HEK293 (cell line): ENCODE results near the gene CSGALNACT2.

Source experiments
- CTCF ChIP-seq: fragments of 450-650 bp; formaldehyde crosslinking; IDR thresholded peaks from 2 replicates; pipeline ENCODE4 v1.5.1; 2016; ENCODE audit warnings: missing biosample characterization, missing genetic modification characterization
- KLF17 ChIP-seq: fragments of 450-650 bp; formaldehyde crosslinking; IDR thresholded peaks from 2 replicates; pipeline ENCODE4 v1.5.1; 2016; ENCODE audit warnings: missing biosample characterization, missing genetic modification characterization
- SETDB1 ChIP-seq: IDR thresholded peaks from one replicate; pipeline ENCODE4 v1.6.1; 2017; ENCODE audit warnings: mild to moderate bottlenecking, low read length, moderate library complexity, mixed read lengths; ENCODE audit not compliant: insufficient read length

DNA sequence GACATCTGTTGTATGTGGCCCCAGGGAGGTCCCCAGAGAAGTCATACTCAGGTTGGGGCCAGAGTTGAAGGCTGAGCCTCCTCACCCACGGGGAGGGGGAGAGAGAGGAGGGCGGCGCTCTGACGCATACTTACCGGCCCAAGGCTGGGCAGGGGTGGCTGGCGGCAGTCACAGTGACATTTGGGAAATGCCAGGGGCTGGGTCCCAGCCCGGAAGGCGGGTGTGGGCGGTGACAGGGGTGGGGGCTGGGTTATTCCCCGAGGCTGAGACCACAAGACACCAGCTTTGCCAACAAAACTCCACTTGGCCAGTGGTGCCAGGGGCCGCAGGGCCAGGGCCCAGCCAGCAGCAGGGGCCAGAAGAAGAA is 87.5 kb downstream of the CSGALNACT2 start:
- TF ChIP-seq CTCF (tag by site-specific recombination): no peak
- no peak for TF ChIP-seq KLF17 (tag by site-specific recombination)
- no peak for TF ChIP-seq SETDB1
